Measurements from ENCODE around the gene PLCG2. TPM values are rescaled to one million over a fixed set of nuclear protein-coding genes. Genes with fewer than 3 reads are reported as not detected.

Gene PLCG2
- polyA plus RNA-seq, 1 donor from 2014 or later: not detected

GRCh38 chr16:81792828-81793227 is 13.7 kb downstream of the PLCG2 start:
- Histone ChIP-seq H2AFZ (ENCODE audit: low read depth, low read length) (no peak overlapping the region), H3K36me3 (ENCODE audit: insufficient read depth, low read length) (no peaks in the 10 kb centered on the region), H3K4me3 (ENCODE audit: low read length) (no peak overlapping the region), H3K27ac (ENCODE audit: low read length) (no peak overlapping the region), H3K27me3 (ENCODE audit: insufficient read depth, low read depth, low read length) (no peaks in the 10 kb centered on the region), H3F3A (ENCODE audit: insufficient read depth, low read length, poor library complexity, severe bottlenecking) (no peaks in the 10 kb centered on the region), H4K20me1 (ENCODE audit: insufficient read depth) (no peaks in the 10 kb centered on the region), H3K9me2 (ENCODE audit: insufficient read depth, low read length) (no peaks in the 10 kb centered on the region), H3K4me2 (ENCODE audit: low read length) (no peak overlapping the region), H3K79me2 (replicated peaks; ENCODE audit: insufficient read depth, low read length) (no peaks in the 10 kb centered on the region), H3K9ac (ENCODE audit: low read length) (no peak overlapping the region), H3K9me3 (ENCODE audit: low read length) (no peaks in the 10 kb centered on the region)
- TF ChIP-seq MXI1 (conservative IDR thresholded peaks at IDR 0.05; ENCODE audit: poor library complexity, severe bottlenecking) (no peak), REST (IDR thresholded peaks at IDR 0.05; ENCODE audit: borderline replicate concordance) (no peak), TAF1 (IDR thresholded peaks at IDR 0.05; ENCODE audit: low read depth) (no peak), RAD21 (conservative IDR thresholded peaks at IDR 0.05) (no peak), POLR2AphosphoS5 (IDR thresholded peaks at IDR 0.05) (no peak), EP300 (conservative IDR thresholded peaks at IDR 0.05; ENCODE audit: poor library complexity, severe bottlenecking) (no peak), CTCF (IDR thresholded peaks at IDR 0.05; ENCODE audit: poor library complexity, severe bottlenecking) (no peak), SMC3 (conservative IDR thresholded peaks at IDR 0.05; ENCODE audit: poor library complexity) (no peak)

GRCh38 chr16:81795193-81795592 is 16.1 kb downstream of the PLCG2 start:
- Histone ChIP-seq H3K9me3 (ENCODE audit: low read length) (no peaks in the 10 kb centered on the region), H3K36me3 (ENCODE audit: insufficient read depth, low read length) (no peaks in the 10 kb centered on the region), H3K9ac (ENCODE audit: low read length) (no peak overlapping the region), H3K9me2 (ENCODE audit: insufficient read depth, low read length) (no peaks in the 10 kb centered on the region), H3K4me3 (ENCODE audit: low read length) (no peak overlapping the region), H4K20me1 (ENCODE audit: insufficient read depth) (no peaks in the 10 kb centered on the region), H3F3A (ENCODE audit: insufficient read depth, low read length, poor library complexity, severe bottlenecking) (no peaks in the 10 kb centered on the region), H3K27me3 (ENCODE audit: insufficient read depth, low read depth, low read length) (no peaks in the 10 kb centered on the region), H3K79me2 (replicated peaks; ENCODE audit: insufficient read depth, low read length) (no peaks in the 10 kb centered on the region), H3K27ac (ENCODE audit: low read length) (no peak overlapping the region), H3K4me2 (ENCODE audit: low read length) (no peak overlapping the region), H2AFZ (ENCODE audit: low read depth, low read length) (no peak overlapping the region)
- TF ChIP-seq EZH2 (IDR thresholded peaks at IDR 0.05; ENCODE audit: borderline replicate concordance, insufficient read depth, low read length, poor library complexity, severe bottlenecking) (no peak), SMC3 (conservative IDR thresholded peaks at IDR 0.05; ENCODE audit: poor library complexity) (no peak), RAD21 (conservative IDR thresholded peaks at IDR 0.05) (no peak), REST (IDR thresholded peaks at IDR 0.05; ENCODE audit: borderline replicate concordance) (no peak), MXI1 (conservative IDR thresholded peaks at IDR 0.05; ENCODE audit: poor library complexity, severe bottlenecking) (no peak), CTCF (IDR thresholded peaks at IDR 0.05; ENCODE audit: poor library complexity, severe bottlenecking) (no peak), TAF1 (IDR thresholded peaks at IDR 0.05; ENCODE audit: low read depth) (no peak), POLR2AphosphoS5 (IDR thresholded peaks at IDR 0.05) (no peak), EP300 (conservative IDR thresholded peaks at IDR 0.05; ENCODE audit: poor library complexity, severe bottlenecking) (no peak)
